Measurements from ENCODE around the gene GRIP1. TPM values are rescaled to one million over a fixed set of nuclear protein-coding genes. Genes with fewer than 3 reads are reported as not detected.

Gene GRIP1
- total and polyA plus RNA-seq, 2 of the 4 experiments (the other 2 are of a cell fraction): under 0.01 to 0.07 TPM

DNA sequence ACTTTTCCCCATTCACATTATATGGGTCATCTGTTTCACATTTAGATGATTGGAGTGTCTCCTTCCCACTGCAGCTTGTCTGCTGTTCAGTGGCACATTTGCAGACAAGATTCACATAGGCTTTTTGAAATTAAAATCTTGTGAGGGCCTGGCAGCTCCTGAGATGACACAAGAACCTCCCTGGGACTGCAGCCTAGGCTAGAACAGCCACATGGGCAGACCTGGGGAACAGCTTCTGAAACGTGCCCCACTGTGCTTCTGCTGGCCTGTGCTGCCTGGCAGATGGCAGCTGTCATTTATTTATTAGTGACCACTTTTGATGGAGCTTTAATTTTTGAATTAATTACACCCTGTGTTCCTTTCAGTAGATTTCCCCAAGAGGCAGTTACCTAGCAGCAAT is 137.4 kb downstream of the GRIP1 start:
- ChIA-PET POLR2A (ENCODE audit: unreplicated experiment) (no interaction called here), CTCF (interaction anchor here (1.5 kb wide), 1 partner anchor 9 kb away, joined by 3 read pairs; no protein-coding TSS in a partner anchor)
- no peak for DNase-seq
- Histone ChIP-seq H3K14ac (replicated peaks; ENCODE audit: low read depth, low read length) (no peak overlapping the region), H3K23ac (ENCODE audit: low read depth, low read length) (no peak overlapping the region), H3K4me1 (ENCODE audit: control insufficient read depth, insufficient read depth, low read length) (no peaks in the 10 kb centered on the region), H4K20me1 (ENCODE audit: insufficient read depth, low read length) (no peaks in the 10 kb centered on the region), H3K9me1 (ENCODE audit: insufficient read depth, low read length) (no peaks in the 10 kb centered on the region), H3K79me1 (ENCODE audit: low read depth in 1 of 2, low read length in 2 of 2) (no peaks in the 10 kb centered on the region), H3K4ac (ENCODE audit: low read depth, low read length) (no peak overlapping the region), H3K4me3 (ENCODE audit: insufficient read depth, low read depth, low read length) (no peak overlapping the region), H3K27ac (ENCODE audit: insufficient read depth, low read length) (no peak overlapping the region), H2BK20ac (ENCODE audit: low read depth, low read length) (no peak overlapping the region), H2AK9ac (replicated peaks; ENCODE audit: low read depth, low read length, poor library complexity) (no peak overlapping the region), H3K4me2 (ENCODE audit: low read depth, low read length) (no peak overlapping the region), H4K91ac (ENCODE audit: insufficient read depth, low read depth, low read length) (no peak overlapping the region), H4K8ac (ENCODE audit: low read depth in 2 of 2, low read length in 2 of 2) (no peak overlapping the region), H2AFZ (replicated peaks; ENCODE audit: low read length, poor library complexity) (no peak overlapping the region), H3K9me3 (ENCODE audit: control insufficient read depth, insufficient read depth, low read length) (no peaks in the 10 kb centered on the region), H2BK15ac (ENCODE audit: low read depth, low read length) (no peak overlapping the region), H3K27me3 (ENCODE audit: control insufficient read depth, insufficient read depth, low read length) (no peaks in the 10 kb centered on the region), H4K5ac (ENCODE audit: low read depth, low read length) (no peak overlapping the region), H2BK5ac (ENCODE audit: low read depth, low read length, poor library complexity, severe bottlenecking) (no peak overlapping the region), H3K36me3 (ENCODE audit: control insufficient read depth, insufficient read depth, low read length) (no peaks in the 10 kb centered on the region), H3K56ac (ENCODE audit: extremely low read depth, insufficient read depth, low read length) (no peak overlapping the region), H2AK5ac (ENCODE audit: low read depth, low read length) (no peak overlapping the region), H3K9ac (ENCODE audit: low read depth, low read length) (no peak overlapping the region), H3K18ac (ENCODE audit: low read depth, low read length) (no peak overlapping the region), H2BK120ac (ENCODE audit: low read depth, low read length) (no peak overlapping the region)
- TF ChIP-seq POLR2A (IDR thresholded peaks at IDR 0.05; ENCODE audit: low read depth, low read length) (no peak), BHLHE40 (IDR thresholded peaks at IDR 0.05; ENCODE audit: low read depth, low read length) (no peak), NFE2L2 (IDR thresholded peaks at IDR 0.05; ENCODE audit: low read depth, low read length) (no peak), RCOR1 (IDR thresholded peaks at IDR 0.05; ENCODE audit: insufficient replicate concordance, low read length) (no peak), MAFK (IDR thresholded peaks at IDR 0.05; ENCODE audit: low read depth, low read length) (no peak), RFX5 (IDR thresholded peaks at IDR 0.05; ENCODE audit: low read depth, low read length) (no peak), RAD21 (IDR thresholded peaks at IDR 0.05; ENCODE audit: low read length) (no peak), CHD1 (IDR thresholded peaks at IDR 0.05; ENCODE audit: low read depth, low read length) (no peak), MAZ (IDR thresholded peaks at IDR 0.05; ENCODE audit: borderline replicate concordance, low read depth, low read length) (no peak), CEBPB (IDR thresholded peaks at IDR 0.05; ENCODE audit: low read depth, low read length) (no peak), MXI1 (IDR thresholded peaks at IDR 0.05; ENCODE audit: borderline replicate concordance, low read depth, low read length) (no peak), SMC3 (IDR thresholded peaks at IDR 0.05; ENCODE audit: low read depth, low read length) (no peak), FOS (IDR thresholded peaks at IDR 0.05; ENCODE audit: low read depth, low read length) (no peak)
- TF ChIP-seq, protein P1, sequence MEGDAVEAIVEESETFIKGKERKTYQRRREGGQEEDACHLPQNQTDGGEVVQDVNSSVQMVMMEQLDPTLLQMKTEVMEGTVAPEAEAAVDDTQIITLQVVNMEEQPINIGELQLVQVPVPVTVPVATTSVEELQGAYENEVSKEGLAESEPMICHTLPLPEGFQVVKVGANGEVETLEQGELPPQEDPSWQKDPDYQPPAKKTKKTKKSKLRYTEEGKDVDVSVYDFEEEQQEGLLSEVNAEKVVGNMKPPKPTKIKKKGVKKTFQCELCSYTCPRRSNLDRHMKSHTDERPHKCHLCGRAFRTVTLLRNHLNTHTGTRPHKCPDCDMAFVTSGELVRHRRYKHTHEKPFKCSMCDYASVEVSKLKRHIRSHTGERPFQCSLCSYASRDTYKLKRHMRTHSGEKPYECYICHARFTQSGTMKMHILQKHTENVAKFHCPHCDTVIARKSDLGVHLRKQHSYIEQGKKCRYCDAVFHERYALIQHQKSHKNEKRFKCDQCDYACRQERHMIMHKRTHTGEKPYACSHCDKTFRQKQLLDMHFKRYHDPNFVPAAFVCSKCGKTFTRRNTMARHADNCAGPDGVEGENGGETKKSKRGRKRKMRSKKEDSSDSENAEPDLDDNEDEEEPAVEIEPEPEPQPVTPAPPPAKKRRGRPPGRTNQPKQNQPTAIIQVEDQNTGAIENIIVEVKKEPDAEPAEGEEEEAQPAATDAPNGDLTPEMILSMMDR (conservative IDR thresholded peaks at IDR 0.05; ENCODE audit: low read depth, low read length): no peak
- TF ChIP-seq, protein P2, sequence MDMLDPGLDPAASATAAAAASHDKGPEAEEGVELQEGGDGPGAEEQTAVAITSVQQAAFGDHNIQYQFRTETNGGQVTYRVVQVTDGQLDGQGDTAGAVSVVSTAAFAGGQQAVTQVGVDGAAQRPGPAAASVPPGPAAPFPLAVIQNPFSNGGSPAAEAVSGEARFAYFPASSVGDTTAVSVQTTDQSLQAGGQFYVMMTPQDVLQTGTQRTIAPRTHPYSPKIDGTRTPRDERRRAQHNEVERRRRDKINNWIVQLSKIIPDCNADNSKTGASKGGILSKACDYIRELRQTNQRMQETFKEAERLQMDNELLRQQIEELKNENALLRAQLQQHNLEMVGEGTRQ (IDR thresholded peaks at IDR 0.05; ENCODE audit: low read depth, low read length): no peak
- TF ChIP-seq, protein P3, sequence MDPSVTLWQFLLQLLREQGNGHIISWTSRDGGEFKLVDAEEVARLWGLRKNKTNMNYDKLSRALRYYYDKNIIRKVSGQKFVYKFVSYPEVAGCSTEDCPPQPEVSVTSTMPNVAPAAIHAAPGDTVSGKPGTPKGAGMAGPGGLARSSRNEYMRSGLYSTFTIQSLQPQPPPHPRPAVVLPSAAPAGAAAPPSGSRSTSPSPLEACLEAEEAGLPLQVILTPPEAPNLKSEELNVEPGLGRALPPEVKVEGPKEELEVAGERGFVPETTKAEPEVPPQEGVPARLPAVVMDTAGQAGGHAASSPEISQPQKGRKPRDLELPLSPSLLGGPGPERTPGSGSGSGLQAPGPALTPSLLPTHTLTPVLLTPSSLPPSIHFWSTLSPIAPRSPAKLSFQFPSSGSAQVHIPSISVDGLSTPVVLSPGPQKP (IDR thresholded peaks at IDR 0.05; ENCODE audit: borderline replicate concordance, low read depth, low read length): no peak
- ATAC-seq (ENCODE audit: low read depth): no peak
- intact Hi-C loops (cut with micrococcal nuclease): no loop called here
- in situ Hi-C loops (cut with MboI; ENCODE audit: low sequenced_read_pairs): no loop called here
- dilution Hi-C loops (cut with HindIII; ENCODE audit: low sequenced_read_pairs, unreplicated experiment): no loop called here
- no TSS peak for BruUV-seq (replicated peaks)
- WGBS, 2 experiments (ENCODE audit: extremely low coverage in 2 of 2, insufficient read length in 1 of 2): no CpG with 5 or more reads among the region's 1 CpG
